ENCODE results near the gene SLC6A19.

DNA sequence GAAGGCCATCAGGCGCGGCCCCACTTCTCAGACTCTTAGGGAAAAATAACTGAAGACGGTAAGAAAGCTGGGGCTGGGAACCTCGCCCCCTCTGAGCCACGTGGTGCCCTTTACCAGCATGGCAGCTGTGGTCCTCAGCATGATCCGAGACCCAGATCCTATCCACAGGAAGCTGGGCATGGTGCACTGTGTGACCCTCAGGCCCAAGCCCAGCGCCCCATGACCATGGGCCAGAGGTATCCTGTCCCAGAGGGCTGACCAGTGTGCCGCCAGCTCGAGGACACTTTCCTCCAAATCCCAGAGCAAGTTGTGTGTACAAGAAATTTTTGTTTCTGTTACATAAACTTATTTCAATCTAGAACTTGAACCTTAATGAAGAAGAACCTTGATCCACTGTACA is 65.4 kb downstream of the SLC6A19 start:
- TF ChIP-seq, protein P1, sequence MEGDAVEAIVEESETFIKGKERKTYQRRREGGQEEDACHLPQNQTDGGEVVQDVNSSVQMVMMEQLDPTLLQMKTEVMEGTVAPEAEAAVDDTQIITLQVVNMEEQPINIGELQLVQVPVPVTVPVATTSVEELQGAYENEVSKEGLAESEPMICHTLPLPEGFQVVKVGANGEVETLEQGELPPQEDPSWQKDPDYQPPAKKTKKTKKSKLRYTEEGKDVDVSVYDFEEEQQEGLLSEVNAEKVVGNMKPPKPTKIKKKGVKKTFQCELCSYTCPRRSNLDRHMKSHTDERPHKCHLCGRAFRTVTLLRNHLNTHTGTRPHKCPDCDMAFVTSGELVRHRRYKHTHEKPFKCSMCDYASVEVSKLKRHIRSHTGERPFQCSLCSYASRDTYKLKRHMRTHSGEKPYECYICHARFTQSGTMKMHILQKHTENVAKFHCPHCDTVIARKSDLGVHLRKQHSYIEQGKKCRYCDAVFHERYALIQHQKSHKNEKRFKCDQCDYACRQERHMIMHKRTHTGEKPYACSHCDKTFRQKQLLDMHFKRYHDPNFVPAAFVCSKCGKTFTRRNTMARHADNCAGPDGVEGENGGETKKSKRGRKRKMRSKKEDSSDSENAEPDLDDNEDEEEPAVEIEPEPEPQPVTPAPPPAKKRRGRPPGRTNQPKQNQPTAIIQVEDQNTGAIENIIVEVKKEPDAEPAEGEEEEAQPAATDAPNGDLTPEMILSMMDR (IDR thresholded peaks at IDR 0.05): no peak
- no peak for TF ChIP-seq POLR2A (IDR thresholded peaks at IDR 0.05)

Measured in adrenal gland (tissue), 5 donors.